Measurements from ENCODE around the gene TPPP2. TPM values are rescaled to one million over a fixed set of nuclear protein-coding genes. Genes with fewer than 3 reads are reported as not detected.
"Not testable (repeated sequence)": the region's sequence is repeated elsewhere in the genome, so short reads cannot be mapped to it uniquely, and the experiment has no call there.

Gene TPPP2
- total and polyA plus RNA-seq, 2 experiments from 2014 or later = 0.39 to 0.92 TPM

DNA sequence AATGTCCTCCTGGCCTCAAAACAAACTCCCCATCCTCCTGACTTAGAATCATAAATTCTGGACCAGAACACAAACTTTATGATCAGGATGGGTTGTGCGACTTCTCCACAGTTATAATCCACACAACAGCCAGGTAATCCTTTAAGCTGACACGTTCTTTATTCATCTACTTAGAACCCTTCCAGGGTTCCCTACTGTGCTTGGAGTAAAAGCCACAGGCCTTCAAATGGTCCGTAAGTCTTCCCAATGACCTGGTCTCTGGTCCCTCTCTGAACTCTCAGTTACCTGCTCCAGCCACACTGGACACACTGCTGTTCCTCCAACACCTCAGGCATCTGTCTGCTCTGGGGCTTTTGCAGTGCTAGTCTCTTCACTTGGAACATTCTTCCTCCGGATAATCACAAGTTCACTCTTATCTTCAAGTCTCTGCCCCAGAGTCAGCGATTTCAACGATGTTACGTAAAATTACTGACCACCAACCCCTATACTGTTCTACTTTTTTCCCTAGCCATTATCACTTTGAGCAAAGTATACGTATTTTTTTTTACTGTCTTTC, 10.4 kb downstream of the TPPP2 start:
- Histone ChIP-seq H3K4me1 (ENCODE audit: low read depth) (peaks cover 17% of the 10 kb centered on the region), H3K36me3 (no peaks in the 10 kb centered on the region), H3K27me3 (no peaks in the 10 kb centered on the region), H3K27ac (no peak overlapping the region), H3K4me3 (no peak overlapping the region), H3K9me3 (ENCODE audit: low read depth) (no peaks in the 10 kb centered on the region)
- TF ChIP-seq, protein P1, sequence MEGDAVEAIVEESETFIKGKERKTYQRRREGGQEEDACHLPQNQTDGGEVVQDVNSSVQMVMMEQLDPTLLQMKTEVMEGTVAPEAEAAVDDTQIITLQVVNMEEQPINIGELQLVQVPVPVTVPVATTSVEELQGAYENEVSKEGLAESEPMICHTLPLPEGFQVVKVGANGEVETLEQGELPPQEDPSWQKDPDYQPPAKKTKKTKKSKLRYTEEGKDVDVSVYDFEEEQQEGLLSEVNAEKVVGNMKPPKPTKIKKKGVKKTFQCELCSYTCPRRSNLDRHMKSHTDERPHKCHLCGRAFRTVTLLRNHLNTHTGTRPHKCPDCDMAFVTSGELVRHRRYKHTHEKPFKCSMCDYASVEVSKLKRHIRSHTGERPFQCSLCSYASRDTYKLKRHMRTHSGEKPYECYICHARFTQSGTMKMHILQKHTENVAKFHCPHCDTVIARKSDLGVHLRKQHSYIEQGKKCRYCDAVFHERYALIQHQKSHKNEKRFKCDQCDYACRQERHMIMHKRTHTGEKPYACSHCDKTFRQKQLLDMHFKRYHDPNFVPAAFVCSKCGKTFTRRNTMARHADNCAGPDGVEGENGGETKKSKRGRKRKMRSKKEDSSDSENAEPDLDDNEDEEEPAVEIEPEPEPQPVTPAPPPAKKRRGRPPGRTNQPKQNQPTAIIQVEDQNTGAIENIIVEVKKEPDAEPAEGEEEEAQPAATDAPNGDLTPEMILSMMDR (IDR thresholded peaks at IDR 0.05; ENCODE audit: low read depth, low read length) = no peak
- DNase-seq (ENCODE audit: low read depth in 1 of 2, low spot score in 1 of 2) = no peak

DNA sequence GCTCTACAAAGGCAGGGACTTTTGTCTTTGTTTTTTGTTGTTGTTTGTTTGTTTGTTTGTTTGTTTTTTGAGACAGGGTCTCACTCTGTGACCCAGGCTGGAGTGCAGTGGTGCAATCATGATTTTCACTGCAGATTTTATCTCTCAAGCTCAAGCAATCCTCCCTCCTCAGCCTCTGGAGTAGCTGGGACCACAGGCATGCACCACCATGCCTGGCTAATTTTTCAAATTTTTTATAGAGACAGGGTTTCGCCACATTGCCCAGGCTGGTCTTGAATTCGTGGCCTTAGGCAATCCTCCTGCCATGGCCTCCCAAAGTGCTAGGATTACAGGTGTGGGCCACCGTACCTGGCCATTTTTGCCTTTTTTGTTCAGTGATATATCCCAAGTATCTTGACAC, 10.9 kb downstream of the TPPP2 start:
- H3K27me3 ChIP-seq; H3K27ac ChIP-seq; H3K36me3 ChIP-seq; DNase-seq (ENCODE audit: low read depth in 1 of 2, low spot score in 1 of 2); H3K9me3 ChIP-seq (ENCODE audit: low read depth); H3K4me3 ChIP-seq: not testable (repeated sequence)
- H3K4me1 ChIP-seq (ENCODE audit: low read depth) = peaks cover 17% of the 10 kb centered on the region

DNA sequence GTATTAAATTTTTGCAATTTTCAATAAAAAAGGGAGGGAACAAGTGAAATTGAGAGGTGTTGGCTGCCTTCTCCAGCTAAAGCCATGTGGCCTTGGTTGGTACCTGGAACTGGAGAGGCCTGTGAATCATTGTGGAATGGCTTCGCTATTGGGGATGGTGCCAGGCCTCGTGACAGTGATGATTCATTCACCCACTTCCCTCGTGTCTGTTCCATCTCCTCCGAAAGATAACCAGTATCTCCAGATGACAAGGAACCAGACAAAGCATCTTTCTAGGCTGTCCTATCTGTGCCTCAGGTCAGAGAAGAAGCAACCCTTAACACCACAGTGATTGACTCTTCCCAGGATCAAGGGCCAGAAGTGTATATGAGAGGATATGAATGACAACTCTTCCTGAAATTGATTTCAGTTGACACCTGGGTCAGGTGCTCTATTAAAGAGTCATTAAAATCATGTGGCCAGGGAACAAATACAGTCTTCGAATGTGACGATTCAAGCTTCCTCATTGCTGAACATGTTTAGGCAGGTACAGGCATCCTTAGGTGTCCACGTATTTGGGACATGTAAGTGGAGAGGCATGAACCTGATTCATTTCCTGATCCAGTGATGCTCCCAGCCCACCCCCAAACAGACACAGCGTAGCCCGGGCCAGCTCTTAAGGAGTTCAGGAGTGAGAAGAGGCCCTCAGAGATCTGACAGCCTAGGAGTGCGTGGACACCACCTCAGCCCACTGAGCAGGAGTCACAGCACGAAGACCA, 11.8 kb downstream of the TPPP2 start, which contains the start of gene RNASE7:
TSS of gene RNASE7 (plus strand) at position 687 of the 758 bp plus-strand sequence. CDS start 631 bp downstream, outside the sequence.
- no peaks in the 10 kb centered on the region for H3K9me3 ChIP-seq (ENCODE audit: low read depth)
- H3K27me3 ChIP-seq = no peaks in the 10 kb centered on the region
- no peak within 1 kb of the TSS for H3K27ac ChIP-seq
- no peak within 1 kb of the TSS for H3K4me3 ChIP-seq
- H3K4me1 ChIP-seq (ENCODE audit: low read depth) = peaks cover 17% of the 10 kb centered on the region
- no peak for DNase-seq (ENCODE audit: low read depth in 1 of 2, low spot score in 1 of 2)
- no peaks in the 10 kb centered on the region for H3K36me3 ChIP-seq
- TF ChIP-seq, protein P1 (IDR thresholded peaks at IDR 0.05; ENCODE audit: low read depth, low read length) = no peak

DNA sequence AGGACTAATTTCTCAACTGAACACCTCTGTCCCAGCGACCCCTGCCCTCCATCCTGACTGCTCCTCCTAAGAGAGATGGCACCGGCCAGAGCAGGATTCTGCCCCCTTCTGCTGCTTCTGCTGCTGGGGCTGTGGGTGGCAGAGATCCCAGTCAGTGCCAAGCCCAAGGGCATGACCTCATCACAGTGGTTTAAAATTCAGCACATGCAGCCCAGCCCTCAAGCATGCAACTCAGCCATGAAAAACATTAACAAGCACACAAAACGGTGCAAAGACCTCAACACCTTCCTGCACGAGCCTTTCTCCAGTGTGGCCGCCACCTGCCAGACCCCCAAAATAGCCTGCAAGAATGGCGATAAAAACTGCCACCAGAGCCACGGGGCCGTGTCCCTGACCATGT, 12.9 kb downstream of the TPPP2 start:
- Histone ChIP-seq H3K36me3 (no peaks in the 10 kb centered on the region), H3K27ac (no peak overlapping the region)
- TF ChIP-seq, protein P1 (IDR thresholded peaks at IDR 0.05; ENCODE audit: low read depth, low read length) = no peak

DNA sequence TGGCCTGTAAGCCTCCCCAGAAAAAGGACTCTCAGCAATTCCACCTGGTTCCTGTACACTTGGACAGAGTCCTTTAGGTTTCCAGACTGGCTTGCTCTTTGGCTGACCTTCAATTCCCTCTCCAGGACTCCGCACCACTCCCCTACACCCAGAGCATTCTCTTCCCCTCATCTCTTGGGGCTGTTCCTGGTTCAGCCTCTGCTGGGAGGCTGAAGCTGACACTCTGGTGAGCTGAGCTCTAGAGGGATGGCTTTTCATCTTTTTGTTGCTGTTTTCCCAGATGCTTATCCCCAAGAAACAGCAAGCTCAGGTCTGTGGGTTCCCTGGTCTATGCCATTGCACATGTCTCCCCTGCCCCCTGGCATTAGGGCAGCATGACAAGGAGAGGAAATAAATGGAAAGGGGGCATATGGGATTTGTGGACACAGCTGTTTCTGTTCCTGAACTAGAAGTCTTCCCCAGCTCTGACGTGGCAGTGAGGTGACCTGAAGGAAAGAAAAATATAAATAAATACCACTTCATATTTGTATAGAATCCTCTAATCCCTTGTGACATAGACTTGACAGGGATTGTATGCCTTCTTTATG, 13.5 kb downstream of the TPPP2 start:
- TF ChIP-seq, protein P1 (IDR thresholded peaks at IDR 0.05; ENCODE audit: low read depth, low read length) = no peak
- Histone ChIP-seq H3K27me3 (no peaks in the 10 kb centered on the region), H3K27ac (no peak overlapping the region), H3K4me1 (ENCODE audit: low read depth) (peaks cover 15% of the 10 kb centered on the region), H3K4me3 (no peak overlapping the region), H3K9me3 (ENCODE audit: low read depth) (no peaks in the 10 kb centered on the region), H3K36me3 (no peaks in the 10 kb centered on the region)
- no peak for DNase-seq (ENCODE audit: low read depth in 1 of 2, low spot score in 1 of 2)

More for the DNA sequence above, 12.9 kb downstream of the TPPP2 start:
- H3K9me3 ChIP-seq (ENCODE audit: low read depth) = no peaks in the 10 kb centered on the region
- DNase-seq (ENCODE audit: low read depth in 1 of 2, low spot score in 1 of 2) = no peak
- no peak overlapping the region for H3K4me3 ChIP-seq
- H3K4me1 ChIP-seq (ENCODE audit: low read depth) = peaks cover 17% of the 10 kb centered on the region
- H3K27me3 ChIP-seq = no peaks in the 10 kb centered on the region

Measured in cardiac muscle cell (in vitro differentiated cells and primary cell).